ENCODE data around the gene FIP1L1.

FIP1L1 gene

GRCh38 chr4:53477636-53478035, 100.2 kb downstream of the FIP1L1 start:
- DNase-seq, result no peak

GRCh38 chr4:53478671-53479456, 101.4 kb downstream of the FIP1L1 start:
- DNase-seq, result peak; percentile 55

GRCh38 chr4:53479736-53480525, 102.5 kb downstream of the FIP1L1 start:
- peak; percentile 20 for DNase-seq

GRCh38 chr4:53480909-53481308, 103.5 kb downstream of the FIP1L1 start:
- DNase-seq, result no peak

GRCh38 chr4:53481586-53481985, 104.1 kb downstream of the FIP1L1 start:
- DNase-seq, result no peak

DNA sequence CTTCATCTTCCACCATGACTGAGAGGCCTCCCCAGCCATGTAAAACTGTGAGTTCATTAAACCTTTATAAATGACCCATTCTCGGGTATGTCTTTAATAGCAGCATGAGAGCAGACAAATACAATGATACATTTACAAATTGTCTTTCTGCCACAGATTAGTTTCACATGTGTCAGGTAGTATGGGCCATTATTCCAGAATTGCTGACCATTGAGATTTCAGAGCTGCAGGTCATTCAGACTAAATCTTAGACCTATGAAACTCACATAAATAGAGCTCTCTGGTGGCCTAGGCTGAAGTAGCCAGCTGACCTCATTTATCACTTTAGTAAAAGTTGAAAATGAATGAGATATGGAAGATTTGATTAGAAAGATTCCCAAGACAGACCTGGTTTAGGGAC, 105.8 kb downstream of the FIP1L1 start:
- no peak for DNase-seq

DNA sequence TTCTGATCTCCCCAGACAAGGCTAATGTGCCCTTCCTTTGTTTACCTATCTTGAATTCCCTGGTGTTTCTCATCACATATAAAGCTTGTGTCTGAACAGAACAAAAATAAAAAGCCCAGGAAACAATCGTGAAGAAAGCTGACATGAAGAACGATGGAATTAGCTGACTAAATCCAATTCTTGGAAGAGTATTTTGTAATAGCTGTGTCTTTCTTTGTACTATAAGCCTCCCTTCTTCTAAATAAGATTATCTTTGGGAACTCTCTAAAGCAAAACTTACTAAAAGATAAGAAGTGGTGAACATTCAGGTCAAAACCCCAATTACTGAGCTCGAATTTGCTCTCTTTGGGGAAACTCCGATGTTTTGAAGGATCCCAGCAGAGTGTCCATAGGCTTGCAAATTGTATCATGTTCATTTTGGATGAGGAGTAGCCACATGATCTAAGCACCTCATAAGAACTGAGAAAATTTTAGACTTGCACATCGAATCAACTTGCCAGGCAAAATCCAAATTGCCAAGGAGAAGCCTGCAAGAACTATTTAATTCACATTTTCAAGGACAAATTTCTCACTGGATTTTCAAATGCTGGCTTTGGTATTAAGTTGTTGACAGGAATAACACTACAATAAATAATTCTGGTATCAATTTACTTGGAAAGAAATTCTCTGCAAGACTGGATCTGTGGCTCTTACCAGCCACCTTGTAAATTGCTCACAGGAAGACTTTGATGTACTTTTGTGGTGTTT, 107.6 kb downstream of the FIP1L1 start:
- no peak for DNase-seq

DNA sequence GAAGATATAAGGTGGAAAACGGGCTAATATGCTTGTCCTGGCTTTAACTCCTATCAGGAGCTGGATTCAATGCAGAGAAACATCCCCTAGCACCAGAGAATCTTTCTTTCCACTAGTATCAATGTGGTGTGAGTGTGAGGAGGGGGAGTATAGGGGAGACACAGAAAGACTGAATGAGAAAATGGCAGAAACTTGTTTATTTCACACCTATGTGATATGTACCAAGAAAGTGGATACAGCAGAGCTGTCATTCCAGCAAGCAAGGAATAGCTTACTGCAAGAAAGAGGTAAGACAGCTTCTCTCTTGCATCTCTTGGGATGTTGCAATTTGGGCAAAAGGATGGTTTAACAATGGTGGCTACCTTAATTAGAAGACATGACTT, 108.2 kb downstream of the FIP1L1 start:
- DNase-seq, result no peak

DNA sequence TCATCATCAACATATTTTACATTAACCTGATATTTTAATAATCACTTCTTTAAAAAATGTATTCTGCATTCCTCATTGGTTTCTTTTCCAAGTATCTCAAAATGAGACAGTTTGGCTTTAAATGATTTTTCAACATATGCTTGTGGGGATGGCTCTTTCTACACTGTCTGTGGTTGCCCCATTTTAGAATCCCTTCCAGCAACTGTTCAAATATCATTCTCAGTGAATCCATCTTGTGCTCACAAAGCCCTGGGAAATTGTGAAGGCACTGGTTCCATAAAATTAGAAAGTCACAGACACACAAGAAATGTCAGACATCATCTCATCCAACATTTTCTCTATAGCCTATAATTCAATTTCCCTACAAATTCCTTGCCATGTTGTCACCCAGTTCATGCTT, 110.3 kb downstream of the FIP1L1 start:
- DNase-seq, result no peak

DNA sequence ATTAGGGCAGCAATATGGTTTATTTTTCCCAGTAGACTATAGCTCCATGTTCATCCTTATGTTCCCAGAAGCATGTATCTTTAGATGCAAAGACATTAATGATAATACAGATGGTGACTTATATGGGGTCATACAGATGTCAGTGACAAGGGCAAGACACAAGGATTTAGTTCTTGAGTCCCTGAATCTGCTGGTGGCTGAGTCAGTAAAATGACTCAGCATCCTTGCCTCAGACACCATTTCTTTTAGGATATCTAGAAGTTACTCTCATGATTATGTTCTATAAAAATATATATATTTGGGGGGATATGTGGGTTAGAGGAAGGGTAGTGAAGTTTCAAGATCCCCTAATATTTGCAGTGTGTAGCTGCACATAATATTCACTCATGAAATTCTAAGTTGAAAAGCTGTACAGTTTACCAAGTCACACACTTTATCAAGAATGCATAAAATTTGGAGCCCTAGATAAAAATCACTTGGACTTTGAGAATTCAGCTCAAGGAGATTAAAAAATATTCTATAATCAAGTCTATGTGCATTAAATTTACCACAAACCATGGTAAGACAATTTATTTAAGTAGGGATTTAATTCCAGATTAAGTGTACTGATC, 111.9 kb downstream of the FIP1L1 start:
- no peak for DNase-seq

- DNase-seq, result no peak
Measured at GRCh38 chr4:53490161-53490956, 112.9 kb downstream of the FIP1L1 start.

DNA sequence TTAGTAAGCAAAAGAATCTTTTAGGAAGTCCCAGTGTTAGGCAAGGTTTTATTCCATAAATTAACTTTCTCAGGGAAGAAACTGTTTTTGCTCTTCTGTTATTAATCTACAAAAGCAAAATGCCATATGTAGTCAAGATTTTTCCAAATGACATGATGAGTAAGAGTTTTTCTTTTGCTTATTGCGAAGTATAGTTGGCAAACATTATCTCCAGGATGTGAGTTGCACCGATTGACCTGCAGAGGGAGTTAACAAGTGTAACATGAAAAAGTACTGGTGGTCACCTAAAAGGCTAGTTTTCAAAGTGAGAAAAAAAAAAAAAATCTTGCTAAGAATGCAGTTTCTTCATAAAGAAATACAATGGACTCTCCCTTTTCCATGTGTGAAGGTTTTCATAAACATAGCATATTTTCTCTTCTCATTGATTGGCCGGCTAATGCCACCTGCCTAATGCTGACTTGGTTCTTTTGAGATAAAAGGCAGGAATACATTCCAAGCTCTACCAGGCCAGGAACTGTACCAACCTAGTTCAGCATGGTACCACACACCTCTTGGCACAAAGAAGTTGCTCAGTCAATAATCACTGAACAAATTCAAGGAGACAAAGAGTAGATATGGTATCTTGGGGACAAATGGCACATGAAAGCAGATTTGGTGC, 113.7 kb downstream of the FIP1L1 start:
- peak; percentile 68 for DNase-seq

- DNase-seq, result no peak
Measured at GRCh38 chr4:53494851-53495250, 117.4 kb downstream of the FIP1L1 start.

DNA sequence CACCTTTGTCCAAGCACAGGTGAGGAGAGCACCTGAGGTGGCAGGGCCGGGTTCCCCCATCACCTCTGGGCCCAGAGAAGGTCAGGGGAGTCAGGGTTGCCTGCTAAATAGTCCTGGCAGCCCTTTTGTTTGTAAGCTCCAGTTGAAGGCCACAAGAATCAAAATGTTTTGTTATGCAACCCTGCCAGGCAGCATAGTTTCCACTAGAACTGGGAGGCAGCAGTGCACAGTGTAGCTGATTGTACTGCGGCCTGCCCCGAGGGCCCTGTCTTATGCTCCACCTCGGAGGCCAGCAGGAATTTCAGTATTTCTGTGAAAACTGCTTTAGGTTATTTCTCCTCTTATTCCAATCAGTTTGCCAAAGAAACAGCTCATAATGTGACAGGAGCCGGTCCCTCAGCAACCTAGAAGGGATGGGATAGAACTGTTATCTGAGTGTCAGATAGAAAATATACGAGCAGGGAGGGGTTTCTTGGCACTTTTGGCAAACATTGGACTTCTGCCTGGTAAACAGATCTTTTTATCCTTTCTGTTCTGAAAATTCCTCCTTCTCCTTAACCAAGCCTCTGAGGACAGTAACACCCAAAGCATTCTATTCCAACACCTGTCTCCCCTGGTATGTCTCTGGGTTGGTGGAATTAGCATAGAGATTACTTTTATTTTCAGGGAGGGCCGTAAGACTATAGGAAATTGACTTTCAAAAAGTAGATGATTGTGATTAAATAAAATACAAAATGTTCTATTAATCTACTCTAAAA, 120.2 kb downstream of the FIP1L1 start:
- DNase-seq, result peak; percentile 38

DNA sequence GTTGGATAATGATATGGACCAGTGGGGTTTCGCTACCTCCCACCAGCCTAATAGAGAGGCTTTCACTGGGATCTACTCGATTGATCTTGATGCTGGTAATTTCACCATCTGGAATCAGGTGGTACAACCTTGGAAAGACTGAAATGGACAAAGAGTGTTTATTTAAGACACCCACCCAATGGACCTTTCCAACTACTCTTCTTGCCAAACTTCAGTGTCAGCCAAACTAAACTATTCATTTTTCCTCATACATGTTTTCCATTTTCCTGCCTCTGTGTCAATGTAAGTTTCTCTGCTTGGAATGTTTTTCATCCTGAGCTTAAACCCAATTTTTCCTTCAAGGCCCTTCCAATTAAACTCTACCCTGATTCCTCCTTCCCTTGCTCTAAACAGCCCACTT, 121.3 kb downstream of the FIP1L1 start:
- DNase-seq, result no peak

DNA sequence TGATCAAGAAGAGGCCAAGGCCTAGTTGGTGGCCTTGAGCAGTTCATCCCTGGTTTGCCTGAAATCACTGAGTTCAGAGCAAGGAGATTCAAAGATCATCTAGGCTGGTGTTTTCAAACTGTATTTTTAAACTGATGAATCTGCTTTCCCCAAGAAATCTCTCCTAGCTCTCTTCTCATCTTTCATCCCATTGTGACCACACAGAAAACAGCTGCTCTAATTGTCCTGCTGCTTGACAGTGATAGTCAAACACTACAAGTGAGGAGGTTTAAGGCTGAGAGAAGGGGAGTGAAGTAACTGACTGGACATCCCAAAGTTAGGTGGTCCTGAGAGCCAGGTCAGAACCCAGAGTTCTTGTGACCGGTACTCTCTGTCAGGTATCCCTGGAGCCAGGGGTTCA, 122.3 kb downstream of the FIP1L1 start:
- no peak for DNase-seq

DNA sequence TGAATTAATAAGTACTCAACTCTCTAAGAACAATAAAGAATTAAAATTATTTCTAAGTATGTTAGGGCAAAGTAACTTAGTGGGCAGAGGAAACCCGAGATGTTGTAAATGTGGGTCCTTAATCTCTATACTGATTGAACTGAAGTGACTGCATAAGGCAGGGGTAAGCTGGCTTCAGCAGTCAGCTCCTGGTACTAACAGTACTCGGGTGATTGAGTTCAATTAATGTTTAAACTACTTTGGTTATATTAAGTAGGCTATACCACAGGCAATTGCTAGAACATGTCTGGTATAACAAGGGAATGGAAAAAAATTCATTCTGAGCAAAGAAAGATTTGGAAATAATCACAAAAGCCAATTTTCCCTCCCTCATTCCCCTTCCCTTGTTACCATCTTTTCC, 123.1 kb downstream of the FIP1L1 start:
- DNase-seq, result no peak

- no peak for DNase-seq
Measured at GRCh38 chr4:53501561-53501960, 124.1 kb downstream of the FIP1L1 start.

- no peak for DNase-seq
Measured at GRCh38 chr4:53502094-53502493, 124.7 kb downstream of the FIP1L1 start.

DNA sequence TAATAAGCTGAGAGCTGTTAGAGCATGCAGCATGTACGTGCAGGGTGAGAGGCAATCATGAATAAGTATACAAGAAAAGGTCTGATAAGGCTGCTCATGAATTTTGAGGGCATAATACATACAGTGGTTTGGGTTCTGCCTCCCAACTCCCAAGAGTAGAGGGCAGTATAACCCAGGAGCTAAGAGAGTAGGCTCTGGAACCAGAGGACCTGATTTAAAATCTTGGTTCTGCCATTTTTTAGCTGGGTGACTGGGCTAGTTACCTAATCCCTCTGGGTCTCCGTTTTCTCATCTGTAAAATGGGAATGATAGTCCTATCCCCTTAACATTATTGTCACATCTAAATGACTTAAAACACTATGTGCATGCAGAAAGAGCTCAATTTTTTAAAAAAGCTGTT, 128.5 kb downstream of the FIP1L1 start:
- no peak for DNase-seq

GRCh38 chr4:53507058-53507457, 129.6 kb downstream of the FIP1L1 start:
- DNase-seq, result no peak
